KOPT-K1 (cell line): ENCODE results near the gene VPS26A.

Experiments
- H3K27ac ChIP-seq: fragments of 200-600 bp; sonication (generic); 2 replicates; pipeline ENCODE4 v1.5.1; 2016; ENCODE audit warnings: antibody characterized with exemption, mild to moderate bottlenecking, low read depth, low read length; ENCODE audit not compliant: poor library complexity, severe bottlenecking
- H3K36me3 ChIP-seq: fragments of 200-600 bp; sonication (generic); 2 replicates; pipeline ENCODE4 v1.5.1; 2017; ENCODE audit warnings: antibody characterized with exemption, mild to moderate bottlenecking, low read length, moderate library complexity; ENCODE audit not compliant: insufficient read depth
- H3K9me3 ChIP-seq: fragments of 200-600 bp; sonication (generic); 2 replicates; pipeline ENCODE4 v1.5.1; 2017; ENCODE audit warnings: antibody characterized with exemption, low read length, mild to moderate bottlenecking; ENCODE audit not compliant: insufficient read depth, poor library complexity, severe bottlenecking

VPS26A gene

DNA sequence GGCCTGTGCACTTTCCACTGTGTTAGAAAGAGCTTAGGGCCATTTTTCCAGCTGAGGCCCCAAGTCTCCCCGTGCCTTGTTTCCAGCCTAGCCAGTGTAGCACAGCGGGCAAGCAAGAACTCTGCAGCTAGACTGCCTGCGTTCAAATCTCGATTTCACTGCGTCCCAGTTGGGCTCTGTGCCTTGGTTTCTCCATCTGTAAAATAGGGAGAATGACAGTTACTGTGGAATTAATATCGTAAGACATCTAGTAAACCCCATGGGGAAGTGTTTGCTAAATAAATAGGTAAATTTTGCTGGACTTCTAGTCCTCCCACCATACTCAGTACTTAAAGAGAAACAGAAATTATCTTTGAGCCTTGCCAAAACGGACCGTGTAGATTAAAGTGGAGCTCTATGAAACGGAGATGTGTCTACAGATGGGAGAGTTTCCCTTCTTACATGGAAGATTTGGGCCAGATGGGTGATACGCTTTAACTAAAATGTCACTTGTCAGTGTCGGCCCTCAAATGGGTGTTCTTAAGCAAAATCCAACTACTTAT, 92.7 kb downstream of the VPS26A start:
- H3K27ac ChIP-seq: no peak overlapping the region
- no peaks in the 10 kb centered on the region for H3K9me3 ChIP-seq

DNA sequence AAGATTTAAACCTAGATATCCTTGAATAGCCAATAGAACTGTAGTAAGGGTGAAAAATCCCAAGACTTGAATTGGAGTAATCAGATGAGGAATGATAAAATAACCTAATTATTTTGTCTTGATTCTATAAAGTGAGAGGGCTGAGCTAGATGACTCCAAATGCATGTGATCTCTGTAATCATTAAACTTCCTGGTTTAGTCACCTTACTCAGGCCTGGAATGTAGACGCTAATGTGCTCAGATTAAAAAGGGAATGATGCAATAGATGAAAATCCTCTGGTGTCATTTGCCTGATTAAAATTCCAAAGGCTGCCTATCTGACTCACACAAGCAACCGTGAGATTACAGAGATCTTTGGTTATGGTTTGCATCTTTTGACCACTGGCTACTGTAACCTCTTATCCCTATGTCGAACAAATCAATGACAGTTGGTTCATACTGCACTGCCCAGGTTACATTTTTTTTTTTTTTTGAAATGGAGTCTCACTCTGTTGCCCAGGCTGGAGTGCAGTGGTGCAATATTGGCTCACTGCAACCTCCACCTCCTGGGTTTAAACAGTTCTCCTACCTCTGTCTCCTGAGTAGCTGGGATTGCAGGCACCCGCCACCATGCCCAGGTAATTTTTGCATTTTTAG, 93.3 kb downstream of the VPS26A start:
- H3K36me3 ChIP-seq: no peaks in the 10 kb centered on the region
- no peaks in the 10 kb centered on the region for H3K9me3 ChIP-seq
- no peak overlapping the region for H3K27ac ChIP-seq

More for the DNA sequence above, 92.7 kb downstream of the VPS26A start:
- no peaks in the 10 kb centered on the region for H3K36me3 ChIP-seq

DNA sequence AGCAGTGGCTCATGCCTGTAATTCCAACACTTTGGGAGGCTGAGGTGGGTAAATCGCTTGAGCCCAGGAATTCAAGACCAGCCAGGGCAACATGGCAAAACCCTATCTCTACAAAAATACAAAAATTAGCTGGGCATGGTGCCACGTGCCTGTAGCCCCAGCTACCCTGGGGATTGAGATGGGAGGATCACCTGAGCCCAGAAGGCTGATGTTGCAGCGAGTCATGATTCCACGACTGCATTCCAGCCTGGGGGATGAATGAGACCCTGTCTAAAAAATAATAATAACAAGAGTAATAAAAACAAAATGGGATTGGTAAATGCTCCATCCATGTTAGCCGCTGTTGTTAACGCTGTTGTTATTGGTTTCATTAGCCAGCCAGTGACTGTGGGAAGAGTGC, 94.9 kb downstream of the VPS26A start:
- no peaks in the 10 kb centered on the region for H3K36me3 ChIP-seq
- no peak overlapping the region for H3K27ac ChIP-seq
- no peaks in the 10 kb centered on the region for H3K9me3 ChIP-seq

DNA sequence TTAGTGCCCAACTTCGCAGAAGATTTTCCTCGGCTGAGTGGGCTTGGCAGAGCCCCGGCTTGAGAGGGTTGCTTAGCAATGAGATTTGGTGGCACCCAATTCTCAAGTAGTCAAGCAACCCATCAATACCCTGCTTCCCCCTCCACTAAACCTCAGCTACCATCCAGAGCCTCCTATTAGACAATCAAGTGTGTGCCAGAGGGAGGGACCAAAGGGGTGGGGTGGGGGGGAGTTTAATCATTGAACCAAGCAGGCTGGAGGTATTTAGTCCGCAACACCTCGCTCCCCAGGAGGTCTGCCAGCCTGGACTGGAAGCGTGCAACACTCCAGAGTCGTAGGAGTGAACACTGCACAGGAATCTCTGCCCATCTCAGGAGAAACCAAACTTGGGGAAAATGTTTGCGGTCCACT, 96.1 kb downstream of the VPS26A start, which contains the start of gene HKDC1:
Gene HKDC1 (plus strand): TSS at position 292 of the 411 bp plus-strand sequence. CDS start 104 bp downstream, at position 396.
- Histone ChIP-seq H3K27ac (peak within 1 kb of the TSS; percentile 92), H3K9me3 (no peaks in the 10 kb centered on the region), H3K36me3 (no peaks in the 10 kb centered on the region)

GRCh38 chr10:69220507-69220906, 96.5 kb downstream of the VPS26A start:
- H3K9me3 ChIP-seq: no peaks in the 10 kb centered on the region
- no peak overlapping the region for H3K27ac ChIP-seq
- H3K36me3 ChIP-seq: no peaks in the 10 kb centered on the region
